ENCODE data around the gene ST6GALNAC5. TPM values are rescaled to one million over a fixed set of nuclear protein-coding genes. Genes with fewer than 3 reads are reported as not detected.

The ST6GALNAC5 gene
- total RNA-seq, 2 donors from 2014 or later = 9.1 to 9.4 TPM

- TF ChIP-seq CTCF (conservative IDR thresholded peaks at IDR 0.05) = no peak
- H3K4me3 ChIP-seq (ENCODE audit: low read length) = no peak overlapping the region
- Mint-ChIP-seq H3K27me3 (ENCODE audit: insufficient read depth) (no peaks in the 10 kb centered on the region), H3K36me3 (ENCODE audit: low read depth) (peaks cover 9% of the 10 kb centered on the region), H3K4me3 (no peak overlapping the region), H3K9me3 (peaks cover 10% of the 10 kb centered on the region), H3K4me1 (peaks cover 26% of the 10 kb centered on the region), H3K27ac (no peak overlapping the region)
- no peaks in the 10 kb centered on the region for H3K27me3 ChIP-seq (ENCODE audit: control insufficient read depth, insufficient read depth, low read length, poor library complexity, severe bottlenecking)
- WGBS, 2 experiments (ENCODE audit: insufficient coverage in 1 of 2, insufficient read length in 1 of 2) = 88 to 94% methylated on average over 4 of the region's 4 CpGs
- H3K36me3 ChIP-seq (ENCODE audit: control insufficient read depth, insufficient read depth, low read length) = no peaks in the 10 kb centered on the region
- peaks cover 14% of the 10 kb centered on the region for H3K9me3 ChIP-seq (ENCODE audit: control insufficient read depth, low read length)
- no peak overlapping the region for H3K9ac ChIP-seq (ENCODE audit: extremely low read depth, low read length, poor library complexity, severe bottlenecking)
- DNase-seq = no peak
- H3K4me1 ChIP-seq (ENCODE audit: control insufficient read depth, insufficient read depth, low read length) = peaks cover 4% of the 10 kb centered on the region
- H3K27ac ChIP-seq (ENCODE audit: low read depth, low read length) = no peak overlapping the region
Measured at GRCh38 chr1:76929136-76929535, 61.9 kb downstream of the ST6GALNAC5 start.

- H3K27me3 Mint-ChIP-seq (ENCODE audit: insufficient read depth) = no peaks in the 10 kb centered on the region
- no peak overlapping the region for H3K9ac ChIP-seq (ENCODE audit: extremely low read depth, low read length, poor library complexity, severe bottlenecking)
- peak overlapping the region; percentile 30 for H3K4me3 Mint-ChIP-seq
- TF ChIP-seq CTCF (conservative IDR thresholded peaks at IDR 0.05) = no peak
- no peak for DNase-seq
- H3K9me3 ChIP-seq (ENCODE audit: control insufficient read depth, low read length) = peaks cover 14% of the 10 kb centered on the region
- no peak overlapping the region for H3K4me3 ChIP-seq (ENCODE audit: low read length)
- H3K36me3 Mint-ChIP-seq (ENCODE audit: low read depth) = peaks cover 9% of the 10 kb centered on the region
- H3K36me3 ChIP-seq (ENCODE audit: control insufficient read depth, insufficient read depth, low read length) = no peaks in the 10 kb centered on the region
- peak overlapping the region; percentile 96 for H3K27ac Mint-ChIP-seq
- no peaks in the 10 kb centered on the region for H3K27me3 ChIP-seq (ENCODE audit: control insufficient read depth, insufficient read depth, low read length, poor library complexity, severe bottlenecking)
- peaks cover 10% of the 10 kb centered on the region for H3K9me3 Mint-ChIP-seq
- H3K27ac ChIP-seq (ENCODE audit: low read depth, low read length) = no peak overlapping the region
- WGBS, 2 experiments (ENCODE audit: insufficient coverage in 1 of 2, insufficient read length in 1 of 2) = 75 to 79% methylated on average over 2 to 6 of the region's 6 CpGs
- peaks cover 8% of the 10 kb centered on the region for H3K4me1 ChIP-seq (ENCODE audit: control insufficient read depth, insufficient read depth, low read length)
- H3K4me1 Mint-ChIP-seq = peaks cover 36% of the 10 kb centered on the region
Measured at GRCh38 chr1:76933847-76934815, 66.9 kb downstream of the ST6GALNAC5 start.

GRCh38 chr1:76938304-76938703 is 71.0 kb downstream of the ST6GALNAC5 start:
- peaks cover 10% of the 10 kb centered on the region for H3K4me1 ChIP-seq (ENCODE audit: control insufficient read depth, insufficient read depth, low read length)
- H3K36me3 ChIP-seq (ENCODE audit: control insufficient read depth, insufficient read depth, low read length) = no peaks in the 10 kb centered on the region
- H3K4me3 ChIP-seq (ENCODE audit: low read length) = no peak overlapping the region
- no peak for TF ChIP-seq CTCF (conservative IDR thresholded peaks at IDR 0.05)
- H3K4me1 Mint-ChIP-seq = peaks cover 28% of the 10 kb centered on the region
- H3K27me3 Mint-ChIP-seq (ENCODE audit: insufficient read depth) = no peaks in the 10 kb centered on the region
- DNase-seq = no peak
- H3K36me3 Mint-ChIP-seq (ENCODE audit: low read depth) = peaks cover 3% of the 10 kb centered on the region
- H3K4me3 Mint-ChIP-seq = no peak overlapping the region
- no peaks in the 10 kb centered on the region for H3K27me3 ChIP-seq (ENCODE audit: control insufficient read depth, insufficient read depth, low read length, poor library complexity, severe bottlenecking)
- H3K9me3 Mint-ChIP-seq = no peaks in the 10 kb centered on the region
- H3K9me3 ChIP-seq (ENCODE audit: control insufficient read depth, low read length) = no peaks in the 10 kb centered on the region
- no peak overlapping the region for H3K27ac Mint-ChIP-seq
- no peak overlapping the region for H3K9ac ChIP-seq (ENCODE audit: extremely low read depth, low read length, poor library complexity, severe bottlenecking)
- WGBS, 2 experiments (ENCODE audit: insufficient coverage in 1 of 2, insufficient read length in 1 of 2) = 88 to 94% methylated on average over 1 to 2 of the region's 2 CpGs
- no peak overlapping the region for H3K27ac ChIP-seq (ENCODE audit: low read depth, low read length)
